Esophagus squamous epithelium (tissue), 4 donors: ENCODE data around the gene OSCAR.

Experiments
- CTCF ChIP-seq, 6 experiments: fragments of 450-650 bp in 4 of 6; fragments of 200-600 bp in 2 of 6; sonication (generic) in 2 of 6; IDR thresholded peaks; one replicate each; pipeline ENCODE4 v1.5.1; 2016 to 2019; ENCODE audit warnings: antibody characterized with exemption in 6 of 6, mild to moderate bottlenecking in 4 of 6, moderate library complexity in 4 of 6
- POLR2A ChIP-seq, 4 donors: fragments of 450-650 bp; IDR thresholded peaks; one replicate each; pipeline ENCODE4 v1.6.1; 2017; ENCODE audit warnings: antibody characterized with exemption in 4 of 4, mild to moderate bottlenecking in 4 of 4, moderate library complexity in 3 of 4

GRCh38 chr19:54105796-54106195, 5.2 kb upstream of the OSCAR start:
- TF ChIP-seq POLR2A (IDR thresholded peaks at IDR 0.05), result no peak
- no peak for TF ChIP-seq CTCF (IDR thresholded peaks at IDR 0.05)
